Measurements from ENCODE around the gene CEL.

GRCh38 chr9:133120501-133121197, 58.9 kb downstream of the CEL start:
- no peak for TF ChIP-seq CTCF (IDR thresholded peaks at IDR 0.05)
- TF ChIP-seq POLR2A (IDR thresholded peaks at IDR 0.05) = peak; percentile 44
